Neural progenitor cell (in vitro differentiated cells): ENCODE measurements around the gene SMC3.

Source experiments
- CTCF ChIP-seq: fragments of 200-600 bp; sonication (generic); IDR thresholded peaks from 2 replicates; pipeline ENCODE4 v1.5.1; 2017; ENCODE audit warnings: antibody characterized with exemption, mild to moderate bottlenecking
- EZH2 ChIP-seq: fragments of 200-600 bp; sonication (generic); IDR thresholded peaks from 2 replicates; pipeline ENCODE4 v1.6.1; 2017; ENCODE audit warnings: antibody characterized with exemption, mild to moderate bottlenecking, moderate library complexity
- EZH2phosphoT487 ChIP-seq: fragments of 200-600 bp; sonication (generic); IDR thresholded peaks from 2 replicates; pipeline ENCODE4 v1.6.1; 2017; ENCODE audit warnings: antibody characterized with exemption

- no peak for TF ChIP-seq CTCF
- no peak for TF ChIP-seq EZH2
- TF ChIP-seq EZH2phosphoT487: no peak
Observed at GRCh38 chr10:110528224-110528996, 39.1 kb upstream of the SMC3 start.
